IMR-90 (cell line): ENCODE results near the gene LINC01488.

Source experiments
- CEBPB ChIP-seq: IDR thresholded peaks from 2 replicates; pipeline ENCODE4 v1.6.1; 2012; ENCODE audit warnings: low read depth, low read length, improper control_type of control experiment
- ELK1 ChIP-seq: fragments of 150-350 bp; IDR thresholded peaks from 2 replicates; pipeline ENCODE4 v1.6.1; 2016; ENCODE audit warnings: low read depth, mild to moderate bottlenecking, low read length, moderate library complexity, borderline replicate concordance
- FOS ChIP-seq: fragments of 150-350 bp; IDR thresholded peaks from 2 replicates; pipeline ENCODE4 v1.6.1; 2016; ENCODE audit warnings: low read depth, low read length
- POLR2A ChIP-seq: IDR thresholded peaks from 2 replicates; pipeline ENCODE4 v1.6.1; 2012; ENCODE audit warnings: mild to moderate bottlenecking, low read depth, low read length
- RCOR1 ChIP-seq: IDR thresholded peaks from 2 replicates; pipeline ENCODE4 v1.6.1; 2012; ENCODE audit warnings: mild to moderate bottlenecking, low read length, improper control_type of control experiment; ENCODE audit not compliant: insufficient replicate concordance
- TF ChIP-seq, protein P1 (sequence below): conservative IDR thresholded peaks from 2 replicates; pipeline ENCODE4 v1.5.1; 2012; ENCODE audit warnings: mild to moderate bottlenecking, low read depth, low read length, improper control_type of control experiment

DNA sequence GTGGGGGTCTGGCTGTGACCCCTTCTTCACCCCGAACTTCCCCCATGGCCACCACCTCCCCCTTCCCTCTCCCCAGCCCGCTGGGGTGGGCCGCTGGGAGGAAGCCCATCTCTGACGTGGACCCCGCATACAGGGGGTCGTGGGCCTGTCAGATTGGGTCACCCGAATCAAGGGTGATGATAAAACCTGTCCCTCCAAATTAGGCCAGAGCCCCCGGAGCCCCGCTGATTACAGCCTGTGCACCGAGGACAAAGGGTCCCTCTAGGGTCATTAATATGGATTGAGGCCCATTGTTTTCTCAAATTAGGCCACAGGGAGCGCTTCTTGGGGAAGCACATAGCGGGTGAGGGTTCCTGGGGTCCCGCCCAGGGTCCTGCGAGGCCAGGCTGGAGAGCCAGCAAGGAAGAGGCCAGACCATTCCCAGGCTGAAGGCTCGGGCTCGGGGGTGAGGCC is 4.9 kb upstream of the LINC01488 start:
- TF ChIP-seq, protein P1, sequence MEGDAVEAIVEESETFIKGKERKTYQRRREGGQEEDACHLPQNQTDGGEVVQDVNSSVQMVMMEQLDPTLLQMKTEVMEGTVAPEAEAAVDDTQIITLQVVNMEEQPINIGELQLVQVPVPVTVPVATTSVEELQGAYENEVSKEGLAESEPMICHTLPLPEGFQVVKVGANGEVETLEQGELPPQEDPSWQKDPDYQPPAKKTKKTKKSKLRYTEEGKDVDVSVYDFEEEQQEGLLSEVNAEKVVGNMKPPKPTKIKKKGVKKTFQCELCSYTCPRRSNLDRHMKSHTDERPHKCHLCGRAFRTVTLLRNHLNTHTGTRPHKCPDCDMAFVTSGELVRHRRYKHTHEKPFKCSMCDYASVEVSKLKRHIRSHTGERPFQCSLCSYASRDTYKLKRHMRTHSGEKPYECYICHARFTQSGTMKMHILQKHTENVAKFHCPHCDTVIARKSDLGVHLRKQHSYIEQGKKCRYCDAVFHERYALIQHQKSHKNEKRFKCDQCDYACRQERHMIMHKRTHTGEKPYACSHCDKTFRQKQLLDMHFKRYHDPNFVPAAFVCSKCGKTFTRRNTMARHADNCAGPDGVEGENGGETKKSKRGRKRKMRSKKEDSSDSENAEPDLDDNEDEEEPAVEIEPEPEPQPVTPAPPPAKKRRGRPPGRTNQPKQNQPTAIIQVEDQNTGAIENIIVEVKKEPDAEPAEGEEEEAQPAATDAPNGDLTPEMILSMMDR: no peak
- no peak for TF ChIP-seq CEBPB
- no peak for TF ChIP-seq RCOR1
- TF ChIP-seq POLR2A: no peak
- no peak for TF ChIP-seq FOS
- TF ChIP-seq ELK1: no peak
